Neural progenitor cell (in vitro differentiated cells): ENCODE data around the gene KPNA4. TPM values are rescaled to one million over a fixed set of nuclear protein-coding genes. Genes with fewer than 3 reads are reported as not detected.

ENCODE experiments used
- DNase-seq: peaks from one replicate; pipeline ENCODE4 v3.0.0-alpha.2; 2016; ENCODE audit warnings: low spot score
- H2AFZ ChIP-seq: fragments of 200-600 bp; sonication (generic); replicated peaks from 2 replicates; pipeline ENCODE4 v1.6.1; 2016; ENCODE audit warnings: antibody characterized with exemption
- H3F3A ChIP-seq: fragments of 200-600 bp; sonication (generic); 2 replicates; pipeline ENCODE4 v1.6.1; 2016; ENCODE audit warnings: antibody characterized with exemption, low read depth
- H3K27ac ChIP-seq: fragments of 200-600 bp; sonication (generic); 2 replicates; pipeline ENCODE4 v1.5.1; 2016; ENCODE audit warnings: mild to moderate bottlenecking
- H3K27me3 ChIP-seq: fragments of 200-600 bp; sonication (generic); 2 replicates; pipeline ENCODE4 v1.6.1; 2016; ENCODE audit warnings: mild to moderate bottlenecking, moderate library complexity
- H3K36me3 ChIP-seq: fragments of 200-600 bp; sonication (generic); 2 replicates; pipeline ENCODE4 v1.5.1; 2016
- H3K4me1 ChIP-seq: fragments of 200-600 bp; sonication (generic); 2 replicates; pipeline ENCODE4 v1.6.1; 2016; ENCODE audit warnings: mixed run types
- H3K4me2 ChIP-seq: fragments of 200-600 bp; sonication (generic); 2 replicates; pipeline ENCODE4 v1.6.1; 2016
- H3K4me3 ChIP-seq: fragments of 200-600 bp; sonication (generic); 2 replicates; pipeline ENCODE4 v1.5.1; 2016
- H3K79me2 ChIP-seq: fragments of 200-600 bp; sonication (generic); 2 replicates; pipeline ENCODE4 v1.6.1; 2016; ENCODE audit warnings: low read depth
- H3K9ac ChIP-seq: fragments of 200-600 bp; sonication (generic); 2 replicates; pipeline ENCODE4 v1.6.1; 2016
- H3K9me3 ChIP-seq: fragments of 200-600 bp; sonication (generic); 2 replicates; pipeline ENCODE4 v1.5.1; 2016; ENCODE audit warnings: low read depth
- H4K20me1 ChIP-seq: fragments of 200-600 bp; sonication (generic); 2 replicates; pipeline ENCODE4 v1.6.1; 2016; ENCODE audit warnings: low read depth
- H3K27ac Mint-ChIP-seq: 3 replicates; pipeline ENCODE4 v1.8.0; 2021; ENCODE audit warnings: mixed read lengths
- H3K27me3 Mint-ChIP-seq: 2 replicates; pipeline ENCODE4 v1.8.0; 2022; ENCODE audit warnings: low read depth, mild to moderate bottlenecking, inconsistent platforms, moderate library complexity, mixed read lengths; ENCODE audit not compliant: insufficient read depth
- H3K36me3 Mint-ChIP-seq: 3 replicates; pipeline ENCODE4 v1.8.0; 2021; ENCODE audit warnings: mixed read lengths
- H3K4me1 Mint-ChIP-seq: 3 replicates; pipeline ENCODE4 v1.8.0; 2021; ENCODE audit warnings: mixed read lengths
- H3K4me3 Mint-ChIP-seq: 3 replicates; pipeline ENCODE4 v1.8.0; 2021; ENCODE audit warnings: mild to moderate bottlenecking, moderate library complexity, mixed read lengths
- H3K9me3 Mint-ChIP-seq: 3 replicates; pipeline ENCODE4 v1.8.0; 2020; ENCODE audit warnings: mixed read lengths
- CTCF ChIP-seq: fragments of 200-600 bp; sonication (generic); IDR thresholded peaks from 2 replicates; pipeline ENCODE4 v1.5.1; 2017; ENCODE audit warnings: antibody characterized with exemption, mild to moderate bottlenecking
- EZH2 ChIP-seq: fragments of 200-600 bp; sonication (generic); IDR thresholded peaks from 2 replicates; pipeline ENCODE4 v1.6.1; 2017; ENCODE audit warnings: antibody characterized with exemption, mild to moderate bottlenecking, moderate library complexity
- EZH2phosphoT487 ChIP-seq: fragments of 200-600 bp; sonication (generic); IDR thresholded peaks from 2 replicates; pipeline ENCODE4 v1.6.1; 2017; ENCODE audit warnings: antibody characterized with exemption
- total RNA-seq: library from RNA; depleted of rRNA; stranded (reverse); fragments of >200 nt; gene quantifications from 2 replicates; pipeline ENCODE4 v1.2.3, GENCODE V29; 2015; ENCODE audit warnings: low replicate concordance

Gene KPNA4
- total RNA-seq, 1 donor from 2014 or later = 56.6 TPM

GRCh38 chr3:160587105-160587504 lies 21.7 kb upstream of the KPNA4 start:
- no peaks in the 10 kb centered on the region for H3K79me2 ChIP-seq
- no peak overlapping the region for H2AFZ ChIP-seq
- Mint-ChIP-seq H3K27me3 (peaks cover 2% of the 10 kb centered on the region), H3K27ac (no peak overlapping the region), H3K4me1 (no peaks in the 10 kb centered on the region), H3K36me3 (no peaks in the 10 kb centered on the region), H3K4me3 (no peak overlapping the region), H3K9me3 (peaks cover 6% of the 10 kb centered on the region)
- no peak for DNase-seq
- no peak overlapping the region for H3K4me3 ChIP-seq
- no peak for TF ChIP-seq EZH2
- no peak for TF ChIP-seq CTCF
- TF ChIP-seq EZH2phosphoT487 = no peak
- no peak overlapping the region for H3K4me2 ChIP-seq
- H3K36me3 ChIP-seq = no peaks in the 10 kb centered on the region
- H3K9ac ChIP-seq = no peak overlapping the region
- no peaks in the 10 kb centered on the region for H4K20me1 ChIP-seq
- H3K9me3 ChIP-seq = no peaks in the 10 kb centered on the region
- no peaks in the 10 kb centered on the region for H3K4me1 ChIP-seq
- no peaks in the 10 kb centered on the region for H3F3A ChIP-seq
- H3K27ac ChIP-seq = no peak overlapping the region
- no peaks in the 10 kb centered on the region for H3K27me3 ChIP-seq

GRCh38 chr3:160586679-160587078 lies 21.3 kb upstream of the KPNA4 start:
- Histone ChIP-seq H3K27me3 (no peaks in the 10 kb centered on the region), H3K79me2 (no peaks in the 10 kb centered on the region), H4K20me1 (no peaks in the 10 kb centered on the region), H3K27ac (no peak overlapping the region), H2AFZ (no peak overlapping the region), H3K9ac (no peak overlapping the region), H3K9me3 (peaks cover 4% of the 10 kb centered on the region), H3K4me2 (no peak overlapping the region), H3K36me3 (no peaks in the 10 kb centered on the region), H3K4me1 (no peaks in the 10 kb centered on the region), H3F3A (no peaks in the 10 kb centered on the region), H3K4me3 (no peak overlapping the region)
- Mint-ChIP-seq H3K9me3 (peaks cover 9% of the 10 kb centered on the region), H3K27ac (no peak overlapping the region), H3K27me3 (peaks cover 2% of the 10 kb centered on the region), H3K4me1 (no peaks in the 10 kb centered on the region), H3K4me3 (no peak overlapping the region), H3K36me3 (no peaks in the 10 kb centered on the region)
- TF ChIP-seq EZH2 (no peak), CTCF (no peak), EZH2phosphoT487 (no peak)
- no peak for DNase-seq

- no peaks in the 10 kb centered on the region for H3K27me3 Mint-ChIP-seq
- no peaks in the 10 kb centered on the region for H3K27me3 ChIP-seq
- H3K4me1 Mint-ChIP-seq = no peaks in the 10 kb centered on the region
- H3K9me3 Mint-ChIP-seq = peaks cover 10% of the 10 kb centered on the region
- H3K4me2 ChIP-seq = no peak overlapping the region
- no peak overlapping the region for H3K27ac Mint-ChIP-seq
- no peaks in the 10 kb centered on the region for H3K79me2 ChIP-seq
- H3K4me3 Mint-ChIP-seq = no peak overlapping the region
- H3F3A ChIP-seq = no peaks in the 10 kb centered on the region
- no peaks in the 10 kb centered on the region for H3K4me1 ChIP-seq
- no peaks in the 10 kb centered on the region for H3K36me3 ChIP-seq
- TF ChIP-seq EZH2phosphoT487 (no peak), CTCF (no peak), EZH2 (no peak)
- peaks cover 9% of the 10 kb centered on the region for H3K9me3 ChIP-seq
- H3K27ac ChIP-seq = no peak overlapping the region
- H4K20me1 ChIP-seq = no peaks in the 10 kb centered on the region
- no peaks in the 10 kb centered on the region for H3K36me3 Mint-ChIP-seq
- no peak overlapping the region for H2AFZ ChIP-seq
- no peak overlapping the region for H3K4me3 ChIP-seq
- no peak overlapping the region for H3K9ac ChIP-seq
- no peak for DNase-seq
Measured at GRCh38 chr3:160583451-160583850, 18.1 kb upstream of the KPNA4 start.

- H3K9me3 ChIP-seq = peaks cover 9% of the 10 kb centered on the region
- H3K4me2 ChIP-seq = no peak overlapping the region
- H3K79me2 ChIP-seq = no peaks in the 10 kb centered on the region
- H2AFZ ChIP-seq = no peak overlapping the region
- no peaks in the 10 kb centered on the region for H3F3A ChIP-seq
- TF ChIP-seq EZH2phosphoT487 (no peak), EZH2 (no peak), CTCF (no peak)
- Mint-ChIP-seq H3K27ac (no peak overlapping the region), H3K27me3 (no peaks in the 10 kb centered on the region), H3K9me3 (peaks cover 10% of the 10 kb centered on the region), H3K36me3 (no peaks in the 10 kb centered on the region), H3K4me3 (no peak overlapping the region), H3K4me1 (no peaks in the 10 kb centered on the region)
- no peak for DNase-seq
- H3K27ac ChIP-seq = no peak overlapping the region
- H4K20me1 ChIP-seq = no peaks in the 10 kb centered on the region
- H3K36me3 ChIP-seq = no peaks in the 10 kb centered on the region
- no peaks in the 10 kb centered on the region for H3K27me3 ChIP-seq
- no peak overlapping the region for H3K4me3 ChIP-seq
- no peaks in the 10 kb centered on the region for H3K4me1 ChIP-seq
- no peak overlapping the region for H3K9ac ChIP-seq
Measured at GRCh38 chr3:160580938-160581337, 15.6 kb upstream of the KPNA4 start.
